NCI-H1436 (cell line): ENCODE results near the gene C1QTNF1.
A peak's percentile ranks its signal among the peaks of the same experiment; 100 is the strongest.
"Not testable (repeated sequence)": the region's sequence is repeated elsewhere in the genome, so short reads cannot be mapped to it uniquely, and the experiment has no call there.

ENCODE experiments used
- DNase-seq: peaks from one replicate; lab custom pipeline; 2025; lab: John Stamatoyannopoulos, UW

Gene C1QTNF1

DNA sequence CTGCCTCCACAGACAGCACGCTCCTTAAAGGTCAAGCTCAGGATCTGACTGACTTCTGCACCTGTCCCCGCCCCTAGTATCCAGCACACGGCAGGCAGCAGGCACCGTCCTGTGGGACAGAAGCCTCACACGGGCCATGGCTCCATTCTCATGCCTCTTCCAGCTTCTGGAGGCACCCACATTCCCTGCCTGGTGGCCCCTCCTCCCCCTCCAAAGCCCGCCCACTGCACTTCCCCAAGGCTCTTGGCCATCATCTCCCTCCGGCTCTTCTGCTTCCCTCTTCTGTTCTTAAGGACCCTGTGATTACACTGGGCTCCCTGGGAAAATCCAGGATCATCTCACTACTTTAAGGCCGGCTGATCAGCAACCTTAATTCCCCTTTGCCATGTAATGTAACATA, 17.9 kb upstream of the C1QTNF1 start:
- DNase-seq: no peak

DNA sequence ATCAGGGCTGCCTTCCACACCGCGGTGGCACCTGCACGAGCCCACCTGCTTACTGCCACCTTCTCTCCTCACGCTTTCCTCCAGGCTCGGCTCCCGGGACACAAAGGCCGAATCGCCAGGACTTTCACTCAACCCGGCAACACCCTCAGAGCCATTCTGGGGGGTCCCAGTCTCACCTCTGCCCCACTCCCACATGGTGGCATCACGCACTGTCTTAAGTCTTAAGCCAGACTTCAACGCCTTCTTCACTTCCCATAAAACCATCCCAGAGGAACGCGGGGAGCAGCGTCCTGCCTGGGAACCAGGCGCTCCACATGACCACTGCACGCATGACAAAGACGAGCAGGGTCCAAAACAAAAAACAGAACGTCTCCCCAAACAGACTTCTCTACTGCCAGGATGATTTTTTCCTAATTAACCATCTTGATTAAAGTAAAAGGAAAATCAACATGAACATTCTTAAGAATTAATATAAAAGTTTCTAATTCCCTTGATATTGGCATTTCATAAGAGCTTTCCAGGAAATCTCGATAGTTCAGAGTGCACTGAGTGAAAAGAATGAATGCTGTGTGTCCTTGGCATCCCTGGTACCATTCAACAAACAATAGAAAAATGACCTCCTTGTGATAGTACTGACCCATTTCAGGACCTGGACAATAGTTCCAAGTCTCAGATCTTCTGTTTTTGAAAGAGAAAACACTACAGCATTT, 17.0 kb upstream of the C1QTNF1 start:
- DNase-seq: no peak

DNA sequence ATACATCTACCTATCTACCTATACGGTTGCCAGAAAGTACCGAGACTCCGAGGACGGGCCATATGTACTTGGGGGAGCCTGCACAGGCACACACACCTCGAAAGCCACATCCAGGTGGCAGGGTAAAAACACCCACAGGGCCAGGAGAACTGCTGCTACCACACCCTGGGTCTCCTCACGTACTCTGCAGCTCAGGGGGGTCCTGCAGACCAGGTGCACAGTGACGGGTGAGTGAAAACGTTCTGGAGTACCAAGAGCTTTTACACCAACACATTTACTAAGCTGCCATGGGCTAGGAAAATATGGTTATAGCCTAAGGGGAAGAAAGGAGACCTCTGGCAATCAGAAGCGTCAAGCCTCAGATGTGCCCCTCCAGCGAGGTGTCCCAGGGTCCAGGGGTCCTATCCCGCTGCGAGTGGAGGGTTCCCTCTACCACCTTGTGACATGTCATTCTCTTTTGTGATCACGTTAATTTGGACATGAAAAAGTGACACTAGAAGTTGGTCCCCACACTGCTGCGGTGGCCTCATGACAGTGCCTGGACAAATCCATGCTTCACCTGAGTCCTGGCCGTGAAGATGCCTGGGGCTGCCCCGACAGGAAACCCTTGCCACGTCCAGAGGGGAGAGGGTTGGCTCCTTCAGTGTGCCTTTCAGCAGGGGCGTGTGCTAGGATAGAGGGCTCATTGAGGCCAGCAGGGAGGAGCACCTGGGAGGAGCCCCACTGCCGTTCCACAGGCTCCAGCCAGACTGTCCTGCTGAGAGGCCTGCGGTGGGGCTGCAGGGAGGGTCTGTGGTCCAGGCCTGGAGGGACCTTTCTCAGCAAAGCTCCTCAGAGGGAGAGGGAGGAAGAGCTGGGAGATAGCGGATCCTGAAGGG, 16.2 kb upstream of the C1QTNF1 start:
- no peak for DNase-seq

DNA sequence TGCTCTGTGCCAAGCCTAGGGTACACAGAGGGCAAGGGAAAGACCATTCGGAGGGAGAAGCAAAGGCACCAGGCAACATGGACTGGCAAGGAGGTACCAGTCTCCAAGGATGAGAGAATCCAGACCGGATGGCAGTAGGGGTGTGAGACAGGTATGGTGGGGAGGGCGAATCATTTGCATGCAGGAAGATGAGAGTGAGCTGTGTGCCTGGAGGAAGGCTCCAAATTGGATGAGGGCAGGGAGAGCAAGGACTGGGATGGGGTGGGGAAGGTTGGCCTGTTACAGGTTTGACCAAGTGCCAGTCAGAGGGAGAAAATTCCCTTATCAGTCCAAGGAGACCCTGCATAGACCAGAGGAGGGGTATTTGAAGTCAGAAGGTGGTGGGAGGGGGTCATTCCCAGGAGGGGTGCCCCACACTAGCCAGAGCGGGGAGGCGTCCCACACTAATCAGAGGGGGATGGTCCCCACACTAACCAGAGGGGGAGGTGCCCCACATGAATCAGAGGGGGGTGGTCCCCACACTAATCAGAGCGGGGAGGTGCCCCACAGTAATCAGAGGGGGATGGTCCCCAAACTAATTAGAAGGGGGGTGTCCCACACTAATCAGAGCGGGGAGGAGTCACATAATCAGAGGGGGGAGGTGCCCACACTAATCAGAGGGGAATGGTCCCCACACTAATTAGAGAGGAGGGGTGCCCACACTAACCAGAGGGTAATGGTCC, 15.1 kb upstream of the C1QTNF1 start:
- DNase-seq: no peak

DNA sequence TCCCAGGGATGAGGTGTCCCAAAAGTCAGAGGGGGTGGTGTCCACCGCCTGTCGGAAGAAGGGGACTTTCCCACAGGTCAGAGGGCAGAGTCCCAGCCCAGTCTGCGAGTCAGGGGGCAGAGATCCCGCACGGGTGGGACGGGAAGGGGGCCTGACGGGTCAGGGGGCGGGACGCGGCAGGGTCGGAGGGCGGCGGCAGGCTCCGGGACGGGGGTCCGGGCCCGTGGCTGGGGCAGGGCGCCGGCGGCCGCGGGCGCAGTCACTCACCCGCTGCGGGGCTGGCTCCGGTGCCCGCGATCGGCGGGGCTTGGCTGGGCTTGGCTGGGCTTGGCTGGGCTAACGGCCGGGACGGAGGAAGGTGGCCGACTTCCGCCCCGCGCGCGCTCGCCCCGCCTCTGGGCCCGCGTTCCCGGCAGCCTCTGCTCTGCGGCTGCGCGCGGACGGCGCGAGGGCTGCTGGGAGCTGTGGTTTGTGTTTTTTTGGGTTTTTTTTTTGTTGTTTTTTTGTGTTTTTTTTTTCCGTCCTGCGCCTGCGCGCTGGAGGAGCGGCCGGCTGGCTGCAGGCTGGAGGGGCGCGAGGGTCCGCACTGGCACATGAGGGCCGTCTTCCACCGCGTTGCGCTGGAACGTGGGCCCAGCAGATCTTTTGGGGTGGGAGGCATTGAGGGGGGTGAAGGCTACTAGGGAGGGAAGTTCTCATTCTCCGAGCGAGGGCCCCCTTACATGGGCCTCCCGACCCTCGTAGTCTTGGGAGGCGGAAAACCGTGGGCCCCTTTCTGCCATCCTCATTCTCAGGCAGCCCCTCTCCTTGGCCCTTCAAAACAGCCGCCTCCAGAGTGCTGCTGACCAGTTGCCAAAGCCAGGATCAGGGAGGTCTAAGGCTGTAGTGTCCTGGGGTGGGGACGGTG, 14.3 kb upstream of the C1QTNF1 start, which contains the start of gene CANT1:
CANT1 (minus strand) TSS at position 368 of the 907 bp plus-strand sequence. CDS start 12,142 bp downstream, outside the sequence.
- DNase-seq: peak; percentile 65

DNA sequence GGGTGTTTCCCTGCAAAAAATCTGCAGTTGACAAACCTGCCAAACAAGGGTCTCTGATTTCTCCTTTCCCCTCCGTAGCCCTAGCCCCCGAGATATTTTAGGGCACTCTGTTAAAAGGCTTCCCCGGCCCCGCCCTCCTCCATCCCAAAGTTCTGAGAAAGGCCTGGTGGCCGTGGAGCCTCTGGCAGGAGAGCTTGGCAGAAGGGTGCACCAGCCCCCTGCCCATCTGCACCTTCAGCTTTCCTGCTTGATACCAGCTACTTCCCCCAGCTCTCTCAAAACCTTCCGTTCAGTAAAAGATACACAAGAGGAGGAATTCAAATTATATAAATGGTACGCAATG, 13.7 kb upstream of the C1QTNF1 start:
- no peak for DNase-seq

DNA sequence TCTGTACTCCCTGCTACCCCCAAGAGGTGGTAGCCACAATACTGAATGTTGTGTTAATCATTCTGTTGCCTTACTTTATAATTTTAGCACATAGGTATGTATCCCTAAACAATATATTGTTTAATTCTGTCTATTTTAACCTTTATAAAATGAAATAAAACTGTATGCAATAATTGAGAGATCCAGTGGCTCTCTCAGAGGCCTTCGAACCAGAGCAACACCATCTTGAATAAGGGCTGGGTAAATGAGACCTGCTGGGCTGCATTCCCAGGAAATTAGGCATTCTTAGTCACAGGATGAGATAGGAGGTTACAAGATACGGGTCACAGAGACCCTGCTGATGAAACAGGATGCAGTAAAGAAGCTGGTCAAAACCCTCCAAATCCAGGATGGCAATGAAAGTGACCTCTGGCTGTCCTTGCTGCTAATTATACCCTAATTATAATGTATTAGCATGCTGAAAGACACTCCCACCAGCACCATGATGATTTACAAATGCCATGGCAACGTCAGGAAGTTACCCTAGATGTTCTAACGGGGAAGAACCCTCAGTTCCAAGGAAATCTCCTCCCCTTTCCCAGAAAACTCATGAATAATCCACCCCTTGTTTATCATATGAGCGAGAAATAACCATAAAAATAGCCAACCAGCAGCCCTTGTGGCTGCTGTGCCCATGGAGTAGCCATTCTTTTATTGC, 12.4 kb upstream of the C1QTNF1 start:
- no peak for DNase-seq

DNA sequence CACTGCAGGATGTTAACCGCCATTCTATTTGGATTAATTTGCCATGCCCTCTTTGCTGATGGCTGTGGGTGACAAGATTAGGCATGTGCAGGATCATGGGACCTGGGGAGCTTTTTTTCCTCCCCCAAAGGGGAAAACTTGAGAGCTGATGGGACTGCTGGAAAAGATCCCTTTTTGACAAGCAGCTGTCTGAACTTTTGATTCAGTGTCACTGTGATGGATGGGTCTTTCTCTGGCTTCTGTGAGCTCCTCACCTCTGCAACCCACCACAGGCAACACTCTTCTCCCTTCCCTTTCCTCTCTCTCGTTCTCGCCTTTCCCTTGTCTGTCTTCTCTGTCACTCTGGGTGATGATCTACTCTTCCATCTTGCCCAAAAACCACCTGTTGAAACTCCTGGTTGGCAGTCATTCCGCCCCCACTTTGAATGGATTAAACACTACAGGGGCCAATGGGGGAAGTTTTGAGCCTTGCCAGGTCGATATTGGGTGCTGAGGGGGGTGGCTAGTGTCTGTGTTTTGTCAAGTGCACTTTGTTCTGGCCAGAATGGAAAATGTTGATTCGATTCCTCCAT, 11.3 kb upstream of the C1QTNF1 start:
- no peak for DNase-seq

DNA sequence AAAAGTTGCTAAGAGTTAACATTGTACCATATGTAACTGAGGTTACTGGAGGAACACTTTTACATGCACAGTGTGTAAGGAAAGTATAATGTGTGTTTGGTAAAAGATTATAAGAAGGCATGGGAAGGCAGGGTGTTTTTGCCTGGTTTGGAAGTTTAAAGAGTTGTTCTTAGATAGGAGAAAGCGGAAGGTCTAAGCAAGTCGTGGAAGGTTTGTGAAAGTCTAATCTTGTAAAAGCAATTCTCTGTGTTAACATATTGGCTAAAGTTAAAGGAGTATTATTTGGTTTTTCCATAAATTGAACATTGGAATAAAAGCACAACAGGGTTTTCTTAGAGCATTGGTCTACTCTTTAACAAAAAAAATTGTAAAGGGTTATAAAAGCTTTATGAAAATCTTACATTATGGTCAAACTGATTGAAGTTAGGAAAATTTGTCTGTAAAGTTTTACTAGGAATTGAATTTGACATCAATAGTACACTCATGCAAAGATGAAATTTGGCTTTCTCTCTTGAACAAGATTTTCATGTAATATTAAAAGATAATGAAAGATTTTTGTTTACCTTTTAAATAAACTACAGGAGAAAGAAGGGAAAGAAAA, 9.7 kb upstream of the C1QTNF1 start:
- DNase-seq: no peak

DNA sequence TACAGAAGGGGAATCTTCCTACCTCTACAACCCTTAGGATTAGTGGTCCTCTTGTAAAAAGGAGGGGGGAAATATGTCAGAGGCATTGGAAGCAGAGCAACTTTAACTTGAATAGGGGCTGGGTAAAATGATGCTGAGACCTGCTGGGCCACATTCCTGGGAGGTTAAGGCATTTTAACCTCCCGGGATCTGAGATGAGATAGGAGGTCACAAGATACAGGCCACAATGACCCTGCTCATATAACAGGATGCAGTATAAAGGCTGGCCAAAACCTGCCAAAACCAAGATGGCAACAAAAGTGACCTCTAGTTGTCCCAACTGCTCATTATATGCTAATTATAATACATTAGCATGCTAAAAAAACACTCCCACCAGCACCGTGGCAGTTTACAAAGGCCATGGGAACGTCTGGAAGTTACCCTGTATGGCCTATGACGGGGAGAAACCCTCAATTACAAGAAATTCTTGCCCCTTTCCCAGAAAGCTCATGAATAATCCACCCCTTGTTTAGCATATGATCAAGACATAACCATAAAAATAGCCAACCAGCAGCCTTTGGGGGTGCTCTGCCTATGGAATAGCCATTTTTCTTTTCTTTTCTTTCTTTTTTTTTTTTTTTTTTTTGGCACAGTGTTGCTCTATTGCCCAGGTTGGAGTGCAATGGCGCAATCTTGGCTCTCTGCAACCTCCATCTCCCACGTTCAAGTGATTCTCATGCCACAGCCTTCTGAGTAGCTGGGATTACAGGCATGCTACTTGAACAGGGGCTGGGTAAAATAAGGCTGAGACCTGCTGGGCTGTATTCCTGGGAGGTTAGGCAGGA, 6.2 kb upstream of the C1QTNF1 start:
- no peak for DNase-seq

DNA sequence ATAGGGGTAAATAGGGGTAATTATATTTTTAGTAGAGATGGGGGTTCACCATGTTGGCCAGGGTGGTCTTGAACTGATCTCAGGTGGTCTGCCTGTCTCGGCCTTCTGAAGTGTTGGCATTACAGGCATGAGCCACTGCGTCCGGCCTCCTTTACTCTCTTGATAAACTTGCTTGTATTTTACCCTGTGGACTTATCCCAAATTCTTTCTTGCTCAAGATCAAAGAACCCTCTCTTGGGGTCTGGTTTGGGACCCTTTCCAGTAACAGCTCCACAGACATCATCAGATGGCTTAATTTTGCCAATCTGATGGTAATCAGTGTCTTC, 5.6 kb upstream of the C1QTNF1 start:
- no peak for DNase-seq

DNA sequence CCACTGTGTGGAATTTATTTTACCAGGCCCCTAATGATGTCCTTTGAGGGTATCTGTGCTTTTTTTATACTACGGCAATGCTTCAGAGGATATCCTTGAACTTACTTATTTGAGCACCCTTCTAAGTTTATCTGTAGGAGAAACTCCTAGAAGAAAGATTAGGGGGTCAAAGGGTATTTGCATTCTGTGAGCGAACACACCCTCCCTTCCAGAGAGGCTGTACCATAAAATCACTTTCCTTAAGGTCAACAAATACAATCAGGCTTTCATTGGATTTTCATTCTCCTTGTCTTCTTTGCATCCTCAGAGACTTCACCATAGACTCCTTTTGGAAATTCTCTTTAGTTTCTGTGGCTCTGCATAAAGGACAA, 4.7 kb upstream of the C1QTNF1 start:
- no peak for DNase-seq

DNA sequence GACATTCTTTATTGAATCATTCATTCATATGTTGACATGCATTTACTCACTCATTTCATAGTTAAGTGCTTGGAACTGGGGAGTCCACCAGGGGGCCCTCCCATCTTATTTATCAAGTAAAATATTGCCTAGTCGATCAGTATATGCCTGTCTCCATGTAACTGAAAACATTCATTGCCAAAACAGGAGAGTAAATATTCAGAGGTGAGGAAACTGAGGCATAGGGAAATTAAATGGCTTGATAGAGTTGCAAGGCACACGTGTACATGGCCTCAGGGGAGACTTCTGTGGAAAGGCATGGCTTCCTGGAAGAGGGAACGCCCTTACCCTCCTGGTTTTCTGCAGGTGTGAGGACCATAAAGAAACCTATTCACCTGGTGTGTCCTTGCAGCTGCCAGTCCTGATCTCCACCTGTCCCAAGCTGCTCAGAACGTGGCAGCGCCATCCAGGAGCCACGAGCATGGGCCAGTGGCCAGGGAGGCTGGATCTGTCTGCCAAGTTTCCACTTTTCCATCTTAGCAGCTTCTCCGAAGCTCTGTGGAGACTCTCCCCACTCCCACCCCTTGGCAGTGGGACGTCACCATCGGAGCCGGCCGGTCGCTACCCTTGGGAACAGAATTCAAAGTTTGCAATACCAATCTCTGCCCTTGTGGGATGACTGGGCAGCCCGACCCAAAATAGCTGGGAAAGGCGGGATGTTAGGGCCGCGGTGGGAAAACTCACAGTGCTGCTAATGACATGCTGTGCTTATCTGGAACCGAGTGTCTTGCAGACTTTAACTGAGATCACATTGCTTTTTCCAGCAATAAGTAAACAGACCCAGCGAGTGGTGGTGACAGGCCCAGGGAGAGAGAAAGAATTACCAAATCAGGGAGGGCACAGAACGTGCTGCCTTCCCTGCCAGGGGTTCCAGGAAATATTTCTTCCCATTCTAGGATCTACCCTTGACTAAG, 4.1 kb upstream of the C1QTNF1 start:
- DNase-seq: peak; percentile 37

DNA sequence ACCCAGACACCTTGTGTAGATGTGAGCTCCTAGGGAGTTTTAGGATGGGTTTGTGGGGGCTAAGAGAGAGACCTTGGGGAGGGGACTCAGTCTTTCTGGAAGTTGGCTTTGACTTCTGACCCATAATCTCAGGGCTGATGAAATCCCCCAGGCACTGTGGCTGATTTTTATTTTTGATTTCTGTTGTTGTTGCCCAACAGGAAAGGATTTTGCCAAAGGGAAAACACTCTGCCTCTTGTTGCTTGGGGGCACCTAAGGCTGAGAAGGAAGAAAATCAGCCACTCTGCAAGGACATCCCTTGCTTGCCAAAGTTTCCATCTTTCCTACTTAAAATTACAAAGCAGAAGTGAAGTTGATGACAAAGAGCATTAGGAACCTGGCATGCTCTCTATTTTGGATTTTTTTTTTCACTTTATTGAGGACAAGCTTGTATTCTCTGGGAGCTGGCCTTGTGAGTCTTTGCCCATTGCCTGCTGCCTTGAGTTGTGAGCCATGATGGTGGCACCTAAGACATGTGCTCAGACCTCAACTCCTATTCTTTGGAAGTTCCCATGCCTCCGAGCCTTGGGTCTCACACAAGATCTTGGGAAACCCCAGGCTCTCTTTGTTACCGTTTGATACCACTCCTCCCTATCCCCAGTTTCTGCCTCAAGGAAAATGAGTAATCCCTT, 3.2 kb upstream of the C1QTNF1 start:
- DNase-seq: no peak

DNA sequence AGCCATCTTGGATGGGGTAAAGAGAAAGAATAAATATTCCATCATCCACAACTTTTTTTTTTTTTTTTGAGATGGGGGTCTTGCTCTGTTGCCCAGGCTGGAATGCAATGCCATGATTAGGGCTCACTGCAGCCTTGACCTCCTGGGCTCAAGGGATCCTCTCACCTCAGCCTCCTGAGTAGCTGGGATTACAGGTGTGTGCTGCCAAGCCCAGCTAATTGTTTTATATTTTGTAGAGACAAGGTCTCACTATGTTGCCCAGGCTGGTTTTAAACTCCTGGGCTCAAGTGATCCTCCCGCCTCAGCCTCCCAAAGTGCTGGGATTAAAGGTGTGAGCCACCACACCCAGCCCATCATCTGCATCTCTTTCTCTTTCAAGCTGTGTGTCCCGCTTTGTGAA, 2.0 kb upstream of the C1QTNF1 start:
- not testable (repeated sequence) for DNase-seq

DNA sequence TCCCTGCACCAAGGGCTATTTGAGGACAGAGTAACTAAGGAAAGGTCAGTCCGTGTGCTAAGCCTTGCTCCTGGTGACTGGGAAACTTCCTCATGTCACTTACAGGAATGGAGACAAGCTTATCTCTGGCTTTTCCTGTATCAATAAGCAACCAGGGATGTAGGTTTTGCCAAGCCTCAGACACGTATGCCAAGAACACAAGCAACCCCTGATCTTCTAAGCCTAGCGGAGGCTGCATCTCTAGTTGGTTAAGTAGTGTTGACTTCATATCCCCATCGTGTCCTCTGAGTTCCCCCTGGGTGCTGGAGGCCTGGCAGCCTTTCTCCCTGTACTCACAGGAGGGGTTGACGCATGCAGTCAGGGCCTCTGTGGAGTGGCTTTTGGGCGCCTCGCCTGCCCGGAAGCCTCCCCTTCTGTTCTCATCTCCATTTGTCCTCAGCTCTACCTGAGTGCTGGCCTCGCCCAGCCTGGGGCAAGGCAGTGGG, 1.4 kb upstream of the C1QTNF1 start:
- DNase-seq: no peak

DNA sequence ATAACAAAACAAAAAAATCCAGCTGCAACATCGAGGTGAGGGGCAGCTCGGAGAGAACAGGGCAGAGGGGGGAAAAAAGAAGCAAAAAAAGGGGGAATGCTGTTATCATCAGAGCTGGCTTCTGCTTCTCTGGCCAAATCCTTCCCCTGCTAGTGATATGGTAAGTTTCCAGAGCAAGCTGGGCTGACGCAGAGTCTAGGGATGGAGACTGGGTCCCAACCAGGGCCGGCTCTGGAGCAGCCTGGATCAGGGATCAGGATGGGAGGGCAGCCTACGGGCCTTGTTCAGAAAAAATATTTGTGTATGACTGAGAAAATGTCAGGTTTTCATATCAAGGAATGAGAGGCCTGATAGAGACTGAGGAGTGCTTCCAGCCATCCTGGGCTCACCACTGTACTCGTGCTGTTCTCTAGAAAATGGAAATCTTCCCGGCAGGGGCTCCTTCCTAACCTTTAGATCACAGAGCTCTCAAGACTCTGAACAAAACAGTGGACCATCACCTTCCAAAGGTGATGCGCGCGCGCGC, 726 bp upstream of the C1QTNF1 start:
- DNase-seq: no peak
